T-helper 2 cell treated with Interferon-gamma antibody and Interleukin-4, amounts not matched to agents 100 ng/mL and 5 ng/mL, for 36 hours (primary cell): ENCODE results near the gene SYT2. TPM values are rescaled to one million over a fixed set of nuclear protein-coding genes. Genes with fewer than 3 reads are reported as not detected.
"Not testable (repeated sequence)": the region's sequence is repeated elsewhere in the genome, so short reads cannot be mapped to it uniquely, and the experiment has no call there.

Source experiments
- intact Hi-C: fragments of 100-400 bp; cut with micrococcal nuclease; formaldehyde crosslinking; loops from one replicate; pipeline ENCODE4 v1.15.1; 2023
- total RNA-seq: library from RNA; stranded (reverse); gene quantifications from 2 replicates; pipeline ENCODE4 v1.2.3, GENCODE V29; 2022

Gene SYT2
- total RNA-seq, 1 donor from 2014 or later, result not detected

GRCh38 chr1:202553560-202554038 is 156.7 kb downstream of the SYT2 start:
- intact Hi-C loops, result no loop called here

GRCh38 chr1:202553078-202553477 is 157.2 kb downstream of the SYT2 start:
- intact Hi-C loops, result not testable (repeated sequence)

GRCh38 chr1:202552615-202553014 is 157.6 kb downstream of the SYT2 start:
- intact Hi-C loops, result not testable (repeated sequence)

GRCh38 chr1:202551683-202552082 is 158.6 kb downstream of the SYT2 start:
- intact Hi-C loops, result no loop called here

- intact Hi-C loops, result not testable (repeated sequence)
Observed at GRCh38 chr1:202550088-202550487, 160.2 kb downstream of the SYT2 start.

GRCh38 chr1:202547215-202547614 is 163.0 kb downstream of the SYT2 start:
- intact Hi-C loops, result no loop called here

- intact Hi-C loops, result not testable (repeated sequence)
Observed at GRCh38 chr1:202546796-202547195, 163.5 kb downstream of the SYT2 start.

GRCh38 chr1:202546377-202546776 is 163.9 kb downstream of the SYT2 start:
- intact Hi-C loops, result not testable (repeated sequence)

GRCh38 chr1:202545647-202546303 is 164.5 kb downstream of the SYT2 start:
- intact Hi-C loops, result not testable (repeated sequence)

- intact Hi-C loops, result not testable (repeated sequence)
Observed at GRCh38 chr1:202544766-202545449, 165.3 kb downstream of the SYT2 start.

GRCh38 chr1:202543537-202543936 is 166.7 kb downstream of the SYT2 start:
- intact Hi-C loops, result not testable (repeated sequence)

GRCh38 chr1:202542415-202542814 is 167.8 kb downstream of the SYT2 start:
- intact Hi-C loops, result not testable (repeated sequence)

GRCh38 chr1:202540858-202541257 is 169.4 kb downstream of the SYT2 start:
- intact Hi-C loops, result not testable (repeated sequence)

Other genes starting within 250 kb of the SYT2 start
- gene KDM5B, start 98.0 kb upstream of the SYT2 start, total RNA-seq, result 51.1 and 59.0 TPM in 2 replicates
- gene PCAT6, start 100.5 kb upstream of the SYT2 start, total RNA-seq, result not detected in 2 replicates
- 15.1 and 16.7 TPM in 2 replicates for gene RABIF, start 178.7 kb upstream of the SYT2 start, total RNA-seq
- gene KLHL12, start 216.8 kb upstream of the SYT2 start, total RNA-seq, result 29.6 and 30.9 TPM in 2 replicates
- gene ADIPOR1, start 247.9 kb upstream of the SYT2 start, total RNA-seq, result 65.3 and 68.3 TPM in 2 replicates